Measurements from ENCODE around the gene RAB40B. TPM values are rescaled to one million over a fixed set of nuclear protein-coding genes. Genes with fewer than 3 reads are reported as not detected.

Gene RAB40B
- total RNA-seq, 4 donors from 2014 or later = 19.0 to 52.7 (median 24.4) TPM

DNA sequence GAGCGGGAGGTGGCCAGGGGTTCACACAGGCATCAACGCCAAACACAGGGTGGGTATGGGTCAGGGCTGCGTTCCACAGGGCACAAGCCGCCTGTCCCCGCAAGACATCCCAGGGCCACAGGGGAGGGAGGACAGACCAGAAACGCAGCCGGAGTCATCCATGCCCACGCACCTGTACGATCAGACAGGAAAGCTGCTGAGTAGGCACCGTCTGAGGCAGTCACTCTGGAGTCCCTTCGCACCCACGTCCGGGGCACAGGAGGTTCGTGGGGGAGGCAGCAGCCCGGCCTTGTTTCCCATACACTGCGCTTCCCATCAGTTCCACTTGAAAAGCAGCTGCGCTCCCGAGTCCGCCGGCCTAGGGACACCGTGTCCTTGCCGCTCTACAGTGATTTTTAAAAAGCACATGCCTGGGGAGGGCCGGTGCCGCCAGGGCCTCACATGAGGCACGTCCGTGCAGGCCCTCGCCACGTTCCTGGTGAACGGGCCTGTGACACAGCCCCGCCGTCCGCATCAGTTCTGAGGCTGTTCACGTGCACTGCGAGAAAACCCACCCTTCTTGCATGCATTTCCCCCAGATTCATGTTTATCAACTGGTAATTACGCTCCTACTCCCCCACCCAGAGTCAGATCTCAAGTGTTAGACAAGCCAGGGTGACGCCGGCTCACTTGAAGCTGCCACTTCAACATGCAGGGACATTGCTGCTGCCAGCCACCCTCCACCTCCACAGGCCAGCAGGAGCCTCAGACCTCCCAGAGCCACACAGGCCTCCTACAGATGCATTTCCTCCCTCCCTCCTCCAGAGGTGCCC, 85.0 kb downstream of the RAB40B start:
- Histone ChIP-seq H3K27ac (no peak overlapping the region), H3K36me3 (peaks cover 0 to 48% of the 10 kb centered on the region in 2 donors), H3K9me3 (no peaks in the 10 kb centered on the region), H3K4me3 (no peak overlapping the region), H3K27me3 (no peaks in the 10 kb centered on the region), H3K4me1 (no peaks in the 10 kb centered on the region)
- DNase-seq (no peak), ATAC-seq (no peak)
- intact Hi-C loops (cut with DNase I; ENCODE audit: low total_unique reads) (no loop called here), in situ Hi-C loops (cut with MboI; ENCODE audit: low sequenced_read_pairs in 4 of 4) (no loop called here)
- TF ChIP-seq, protein P1, sequence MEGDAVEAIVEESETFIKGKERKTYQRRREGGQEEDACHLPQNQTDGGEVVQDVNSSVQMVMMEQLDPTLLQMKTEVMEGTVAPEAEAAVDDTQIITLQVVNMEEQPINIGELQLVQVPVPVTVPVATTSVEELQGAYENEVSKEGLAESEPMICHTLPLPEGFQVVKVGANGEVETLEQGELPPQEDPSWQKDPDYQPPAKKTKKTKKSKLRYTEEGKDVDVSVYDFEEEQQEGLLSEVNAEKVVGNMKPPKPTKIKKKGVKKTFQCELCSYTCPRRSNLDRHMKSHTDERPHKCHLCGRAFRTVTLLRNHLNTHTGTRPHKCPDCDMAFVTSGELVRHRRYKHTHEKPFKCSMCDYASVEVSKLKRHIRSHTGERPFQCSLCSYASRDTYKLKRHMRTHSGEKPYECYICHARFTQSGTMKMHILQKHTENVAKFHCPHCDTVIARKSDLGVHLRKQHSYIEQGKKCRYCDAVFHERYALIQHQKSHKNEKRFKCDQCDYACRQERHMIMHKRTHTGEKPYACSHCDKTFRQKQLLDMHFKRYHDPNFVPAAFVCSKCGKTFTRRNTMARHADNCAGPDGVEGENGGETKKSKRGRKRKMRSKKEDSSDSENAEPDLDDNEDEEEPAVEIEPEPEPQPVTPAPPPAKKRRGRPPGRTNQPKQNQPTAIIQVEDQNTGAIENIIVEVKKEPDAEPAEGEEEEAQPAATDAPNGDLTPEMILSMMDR (IDR thresholded peaks at IDR 0.05 in 4 of 5, conservative IDR thresholded peaks at IDR 0.05 in 1 of 5) = no peak
- no peak for TF ChIP-seq POLR2A (IDR thresholded peaks at IDR 0.05)

DNA sequence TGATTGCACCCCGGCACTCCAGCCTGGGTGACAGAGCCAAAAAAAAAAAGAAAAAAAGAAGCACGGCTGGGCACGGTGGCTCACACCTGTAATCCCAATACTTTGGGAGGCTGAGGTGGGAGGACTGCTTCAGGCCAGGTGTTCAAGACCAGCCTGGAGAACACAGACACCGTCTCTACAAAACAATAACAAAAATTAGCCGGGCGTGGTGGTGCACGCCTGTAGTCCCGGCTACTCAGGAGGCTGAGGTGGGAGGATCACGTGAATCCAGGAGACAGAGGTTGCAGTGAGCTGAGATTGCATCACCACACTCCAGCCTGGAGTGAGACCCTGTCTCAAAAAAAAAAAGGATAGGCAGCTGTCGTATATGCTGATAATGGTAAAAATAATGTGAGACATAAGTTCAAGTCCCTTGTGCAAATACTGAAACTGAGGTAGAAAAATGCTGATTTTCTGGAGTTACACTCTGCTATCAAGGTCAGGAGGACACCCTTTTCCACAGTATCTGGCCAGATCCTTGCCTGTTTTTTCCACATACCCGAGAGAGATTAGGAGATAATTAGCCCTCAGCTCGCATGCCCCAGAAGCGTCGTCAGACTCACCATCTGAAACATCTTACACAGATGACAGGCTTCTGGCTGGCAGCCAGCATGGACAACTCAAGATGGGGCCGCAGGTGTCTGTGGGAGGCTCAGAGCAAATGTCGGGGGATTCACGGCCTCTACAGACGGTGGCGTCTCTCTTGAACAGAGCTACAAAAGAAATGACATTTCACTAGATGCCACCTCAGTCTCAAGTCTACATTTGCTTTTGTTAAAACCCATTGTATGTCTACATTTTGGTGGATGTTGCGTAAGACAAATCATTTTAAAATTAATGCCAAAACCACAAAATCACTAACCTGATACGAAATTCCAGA, 87.1 kb downstream of the RAB40B start:
- H3K9me3 ChIP-seq = no peaks in the 10 kb centered on the region
- no peaks in the 10 kb centered on the region for H3K27me3 ChIP-seq
- H3K4me3 ChIP-seq = no peak overlapping the region
- no peak for ATAC-seq
- H3K27ac ChIP-seq = no peak overlapping the region
- intact Hi-C loops (cut with DNase I; ENCODE audit: low total_unique reads) (no loop called here), in situ Hi-C loops (cut with MboI; ENCODE audit: low sequenced_read_pairs in 4 of 4) (no loop called here)
- no peaks in the 10 kb centered on the region for H3K4me1 ChIP-seq
- peaks cover 0 to 29% of the 10 kb centered on the region in 2 donors for H3K36me3 ChIP-seq
- no peak for TF ChIP-seq POLR2A (IDR thresholded peaks at IDR 0.05)
- TF ChIP-seq, protein P1 (IDR thresholded peaks at IDR 0.05 in 4 of 5, conservative IDR thresholded peaks at IDR 0.05 in 1 of 5) = no peak
- DNase-seq = no peak

DNA sequence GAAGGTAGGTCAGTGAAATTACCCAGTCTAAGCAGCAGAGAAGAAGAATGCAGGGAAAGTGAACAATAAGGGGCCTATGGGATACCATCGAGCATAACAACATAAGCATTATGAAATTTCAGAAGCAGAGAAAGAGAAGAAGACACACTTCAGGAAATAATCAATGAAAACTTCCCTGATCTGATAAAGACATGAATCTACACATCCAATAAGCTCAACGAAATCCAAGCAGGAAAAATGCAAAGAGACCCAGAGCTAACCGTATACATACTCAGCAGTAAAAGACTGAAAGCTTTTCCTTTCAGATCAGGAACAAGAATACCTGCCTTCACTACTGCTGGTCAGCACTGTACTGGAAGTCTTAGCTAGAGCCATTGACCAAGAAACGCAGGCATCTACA, 88.8 kb downstream of the RAB40B start:
- intact Hi-C loops (cut with DNase I; ENCODE audit: low total_unique reads) (no loop called here), in situ Hi-C loops (cut with MboI; ENCODE audit: low sequenced_read_pairs in 4 of 4) (no loop called here)
- Histone ChIP-seq H3K27ac (no peak overlapping the region), H3K4me3 (no peak overlapping the region), H3K36me3 (peaks cover 0 to 27% of the 10 kb centered on the region in 2 donors), H3K27me3 (no peaks in the 10 kb centered on the region), H3K9me3 (no peaks in the 10 kb centered on the region), H3K4me1 (no peaks in the 10 kb centered on the region)
- DNase-seq (no peak), ATAC-seq (no peak)
- TF ChIP-seq, protein P1 (IDR thresholded peaks at IDR 0.05 in 4 of 5, conservative IDR thresholded peaks at IDR 0.05 in 1 of 5) = no peak
- TF ChIP-seq POLR2A (IDR thresholded peaks at IDR 0.05) = no peak

DNA sequence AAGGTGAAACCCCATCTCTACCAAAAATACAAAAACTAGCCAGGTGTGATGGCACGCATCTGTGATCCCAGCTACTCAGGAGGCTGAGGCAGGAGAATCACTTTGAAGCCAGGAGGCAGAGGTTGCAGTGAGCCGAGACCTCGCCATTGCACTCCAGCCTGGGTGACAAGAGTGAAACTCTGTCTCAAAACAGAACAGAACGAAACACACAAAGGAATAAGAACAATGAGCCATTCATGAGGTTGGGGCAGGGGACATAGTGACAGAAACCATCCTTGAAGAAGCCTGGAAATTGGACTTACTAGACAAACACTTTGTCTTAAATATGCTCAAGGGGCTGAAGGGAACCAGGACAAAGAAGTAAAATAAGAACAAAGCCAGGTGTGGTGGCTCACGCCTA, 89.7 kb downstream of the RAB40B start:
- intact Hi-C loops (cut with DNase I; ENCODE audit: low total_unique reads) = no loop called here

More for the DNA sequence above, 89.7 kb downstream of the RAB40B start:
- Histone ChIP-seq H3K27ac (no peak overlapping the region), H3K4me1 (no peaks in the 10 kb centered on the region), H3K36me3 (peaks cover 0 to 27% of the 10 kb centered on the region in 2 donors), H3K9me3 (no peaks in the 10 kb centered on the region), H3K27me3 (no peaks in the 10 kb centered on the region), H3K4me3 (no peak overlapping the region)
- no peak for DNase-seq
- no peak for ATAC-seq
- TF ChIP-seq POLR2A (IDR thresholded peaks at IDR 0.05) = no peak
- TF ChIP-seq, protein P1 (IDR thresholded peaks at IDR 0.05 in 4 of 5, conservative IDR thresholded peaks at IDR 0.05 in 1 of 5) = no peak
- in situ Hi-C loops (cut with MboI; ENCODE audit: low sequenced_read_pairs in 4 of 4) = no loop called here

Data from gastrocnemius medialis (tissue), 4 donors.